ENCODE data around the gene CYTH3.
"Not testable (repeated sequence)": the region's sequence is repeated elsewhere in the genome, so short reads cannot be mapped to it uniquely, and the experiment has no call there.

Gene CYTH3, protein sequence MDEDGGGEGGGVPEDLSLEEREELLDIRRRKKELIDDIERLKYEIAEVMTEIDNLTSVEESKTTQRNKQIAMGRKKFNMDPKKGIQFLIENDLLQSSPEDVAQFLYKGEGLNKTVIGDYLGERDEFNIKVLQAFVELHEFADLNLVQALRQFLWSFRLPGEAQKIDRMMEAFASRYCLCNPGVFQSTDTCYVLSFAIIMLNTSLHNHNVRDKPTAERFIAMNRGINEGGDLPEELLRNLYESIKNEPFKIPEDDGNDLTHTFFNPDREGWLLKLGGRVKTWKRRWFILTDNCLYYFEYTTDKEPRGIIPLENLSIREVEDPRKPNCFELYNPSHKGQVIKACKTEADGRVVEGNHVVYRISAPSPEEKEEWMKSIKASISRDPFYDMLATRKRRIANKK

GRCh38 chr7:6272481-6273323 lies at the start of gene CYTH3:
TSS of gene CYTH3 (minus strand) at chr7:6272624. CDS start at chr7:6272507, 117 bp downstream.
- peak; percentile 79 for DNase-seq

DNA sequence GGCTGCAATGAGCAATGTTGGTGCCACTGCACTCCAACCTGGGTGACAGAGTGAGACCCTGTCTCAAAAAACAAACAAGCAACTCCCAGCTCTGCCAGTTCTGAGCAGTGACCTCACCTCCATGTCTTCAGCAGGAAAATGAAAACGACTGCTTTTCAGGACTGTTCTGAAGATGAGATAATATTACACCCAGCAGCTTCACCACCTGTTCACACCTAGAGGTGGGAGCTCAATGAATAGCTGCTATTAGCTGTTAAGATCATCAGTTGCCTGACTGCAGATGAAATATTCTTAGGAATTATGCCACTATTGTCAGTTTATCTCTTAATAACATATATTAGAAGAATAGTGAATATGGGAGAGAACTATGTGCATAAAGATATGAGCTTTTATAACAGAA lies 48.4 kb upstream of the CYTH3 start:
- peak; percentile 38 for DNase-seq

DNA sequence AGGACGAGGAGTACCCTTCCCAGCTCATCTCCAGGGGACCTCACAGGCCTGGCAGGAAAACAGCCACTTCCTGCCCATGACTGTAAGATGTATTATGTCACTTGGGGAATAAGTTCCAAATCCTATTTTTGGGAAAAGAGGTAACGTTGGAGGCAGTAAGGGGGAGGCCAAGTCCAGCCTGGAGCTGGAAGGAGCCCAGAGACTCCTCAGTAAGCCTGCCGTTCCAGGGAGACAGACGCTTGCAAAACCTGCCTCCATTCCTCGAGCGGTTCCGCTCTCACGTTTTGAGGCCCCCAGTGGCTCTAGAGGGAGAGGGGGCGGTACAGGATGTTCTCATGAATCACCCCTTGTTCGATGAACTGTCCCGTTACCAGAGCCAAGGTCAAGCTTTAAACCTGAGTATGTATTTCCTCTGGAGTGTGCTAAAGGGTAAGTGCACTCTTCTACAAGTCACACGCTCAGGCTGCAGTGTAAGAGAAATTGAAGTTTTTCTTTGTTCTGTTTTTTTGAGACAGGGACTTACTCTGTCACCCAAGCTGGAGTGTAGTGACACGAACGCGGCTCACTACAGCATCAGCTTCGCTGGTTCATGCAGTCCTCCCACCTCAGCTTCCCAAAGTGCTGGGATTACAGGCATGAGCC lies 45.5 kb upstream of the CYTH3 start:
- no peak for DNase-seq

GRCh38 chr7:6316226-6316625 lies 43.8 kb upstream of the CYTH3 start:
- DNase-seq: no peak

GRCh38 chr7:6315746-6316145 lies 43.3 kb upstream of the CYTH3 start:
- DNase-seq: no peak

GRCh38 chr7:6310271-6310993 lies 38.0 kb upstream of the CYTH3 start:
- no peak for DNase-seq

- no peak for DNase-seq
These were observed 35.3 kb upstream of the CYTH3 start for GRCh38 chr7:6307762-6308161.

GRCh38 chr7:6306471-6306870 lies 34.0 kb upstream of the CYTH3 start:
- DNase-seq: no peak

DNA sequence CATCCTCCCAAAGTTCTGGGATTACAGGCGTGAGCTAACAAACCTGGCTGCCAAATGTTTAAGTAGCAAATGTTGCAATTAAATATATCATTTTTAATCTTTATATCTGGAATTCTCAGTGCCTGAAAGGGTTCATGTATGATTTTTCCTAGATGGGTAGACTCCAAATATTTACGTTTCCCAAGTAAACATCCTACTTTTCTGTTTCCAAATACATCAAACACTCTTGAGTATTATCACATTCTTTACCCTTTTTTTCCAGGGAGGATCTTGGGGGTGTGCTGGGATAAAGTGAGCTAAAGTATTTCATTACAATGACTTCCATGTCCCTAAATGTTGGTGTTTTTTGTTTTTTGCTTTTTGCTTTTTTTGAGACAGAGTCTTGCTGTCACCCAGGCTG lies 32.9 kb upstream of the CYTH3 start:
- no peak for DNase-seq

GRCh38 chr7:6301446-6301845 lies 29.0 kb upstream of the CYTH3 start:
- DNase-seq: not testable (repeated sequence)

GRCh38 chr7:6299774-6300173 lies 27.4 kb upstream of the CYTH3 start:
- DNase-seq: no peak

GRCh38 chr7:6294839-6295238 lies 22.4 kb upstream of the CYTH3 start:
- no peak for DNase-seq

DNA sequence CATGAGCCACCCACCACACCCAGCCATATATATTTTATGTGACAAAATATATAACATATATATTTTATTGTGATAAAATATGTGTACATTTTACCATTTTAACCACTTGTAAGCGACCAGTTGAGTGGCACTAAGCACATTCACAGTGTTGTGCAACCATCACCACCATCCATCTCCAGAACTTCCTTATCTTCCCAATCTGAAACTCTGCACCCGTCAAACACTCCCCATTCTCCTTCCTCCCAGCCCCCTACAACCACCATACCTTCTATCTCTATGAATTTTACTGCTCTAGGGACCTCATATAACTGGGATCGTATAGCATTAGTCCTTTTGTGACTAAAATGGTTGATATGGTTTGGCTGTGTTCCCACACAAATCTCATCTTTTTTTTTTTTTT lies 20.8 kb upstream of the CYTH3 start:
- no peak for DNase-seq

GRCh38 chr7:6291941-6292340 lies 19.5 kb upstream of the CYTH3 start:
- not testable (repeated sequence) for DNase-seq

DNA sequence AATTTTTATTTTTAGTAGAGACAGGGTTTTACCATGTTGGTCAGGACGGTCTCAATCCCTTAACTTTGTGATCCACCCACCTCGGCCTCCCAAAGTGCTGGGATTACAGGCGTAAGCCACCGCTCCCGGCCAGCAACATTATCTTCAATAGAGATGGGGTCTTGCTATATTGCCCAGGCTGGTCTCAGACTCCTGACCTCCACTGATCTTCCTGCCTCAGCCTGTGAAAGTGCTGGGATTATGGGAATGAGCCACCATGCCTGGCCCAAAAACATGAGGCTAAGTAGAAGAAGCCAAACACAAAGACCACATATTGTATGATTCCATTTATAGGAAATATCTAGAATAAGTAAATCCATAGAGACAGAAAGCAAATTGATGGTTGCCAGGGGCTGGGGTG lies 19.1 kb upstream of the CYTH3 start:
- no peak for DNase-seq

DNA sequence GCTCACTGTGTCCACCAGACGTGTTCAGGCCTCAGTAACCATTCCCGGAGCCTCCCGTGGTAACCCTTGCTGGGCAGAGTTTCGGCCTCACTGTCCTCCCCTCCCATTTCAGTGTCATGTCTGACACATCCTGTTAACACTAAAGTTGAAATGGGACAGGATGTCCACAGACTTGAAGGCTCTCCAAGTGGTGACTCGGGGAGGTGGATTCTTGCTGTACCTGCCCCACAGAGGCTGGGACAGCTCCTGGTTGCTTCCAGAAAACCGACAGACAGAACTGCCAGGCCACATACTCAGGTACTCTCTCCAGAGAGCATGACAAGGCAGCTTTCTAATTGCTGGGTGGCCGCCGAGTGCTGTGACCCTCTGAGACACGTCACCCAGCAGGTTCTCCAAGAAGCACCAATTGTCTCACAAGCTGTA lies 17.9 kb upstream of the CYTH3 start:
- DNase-seq: no peak

DNA sequence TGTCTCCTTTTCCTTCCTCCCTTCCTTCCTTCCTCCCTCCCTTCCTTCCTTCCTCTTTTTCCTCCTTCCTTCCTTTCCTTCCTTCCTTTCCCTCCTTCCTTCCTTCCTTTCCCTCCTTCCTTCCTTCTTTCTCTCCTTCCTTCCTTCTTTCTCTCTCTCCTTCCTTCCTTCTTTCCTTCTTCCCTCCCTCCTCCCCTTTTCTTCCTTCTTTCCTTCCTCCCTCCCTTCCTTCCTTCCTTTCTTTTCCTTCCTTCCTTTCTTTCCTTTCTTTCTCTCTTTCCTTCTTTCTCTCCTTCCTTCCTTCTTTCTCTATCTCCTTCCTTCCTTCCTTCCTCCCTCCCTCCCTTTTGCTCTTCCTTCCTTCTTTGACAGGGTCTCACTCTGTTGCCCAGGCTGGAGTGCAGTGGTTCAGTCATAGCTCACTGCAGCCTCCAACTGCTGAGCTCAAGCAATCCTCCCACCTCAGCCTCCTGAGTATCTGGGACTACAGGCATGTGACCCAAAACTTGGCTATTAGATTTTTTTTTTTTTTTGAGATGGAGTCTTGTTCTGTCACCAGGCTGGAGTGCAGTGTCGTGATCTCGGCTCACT lies 15.9 kb upstream of the CYTH3 start:
- DNase-seq: no peak

- no peak for DNase-seq
These were observed 14.1 kb upstream of the CYTH3 start for GRCh38 chr7:6286486-6286885.

GRCh38 chr7:6284461-6285360 lies 12.3 kb upstream of the CYTH3 start:
- DNase-seq: no peak

DNA sequence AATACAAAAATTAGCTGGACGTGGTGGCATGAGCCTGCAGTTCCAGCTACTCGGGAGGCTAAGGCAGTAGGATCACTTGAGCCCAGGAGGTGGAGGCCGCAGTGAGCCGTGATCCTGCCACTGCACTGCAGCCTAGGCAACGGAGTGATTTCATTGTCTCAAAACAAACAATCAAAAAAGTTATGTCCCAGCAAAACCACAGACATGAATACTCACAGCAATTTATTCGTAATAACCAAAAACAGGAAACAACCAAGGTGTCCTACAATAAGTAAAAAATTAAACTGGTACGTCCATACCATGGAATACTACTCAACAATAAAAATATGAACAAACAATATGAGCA lies 11.6 kb upstream of the CYTH3 start:
- DNase-seq: no peak

- DNase-seq: not testable (repeated sequence)
These were observed 11.1 kb upstream of the CYTH3 start for GRCh38 chr7:6283391-6284054.
